GM10248 (cell line): ENCODE measurements around the gene SCG2.
"Not testable (repeated sequence)": the region's sequence is repeated elsewhere in the genome, so short reads cannot be mapped to it uniquely, and the experiment has no call there.

ENCODE experiments used
- CTCF ChIA-PET: fragments of 300-600 bp; sonication (Branson Sonifier 250); formaldehyde crosslinking; extraction: SDS; loops from one replicate; lab custom pipeline; 2021; ENCODE audit warnings: antibody characterized with exemption; lab: Yijun Ruan, JAX
- POLR2A ChIA-PET: fragments of 350-650 bp; sonication (Branson Sonifier 250); formaldehyde crosslinking; extraction: SDS; loops from one replicate; lab custom pipeline; 2020; ENCODE audit warnings: antibody characterized with exemption; lab: Yijun Ruan, JAX
- DNase-seq: peaks from one replicate; pipeline ENCODE4 v3.0.0; 2012; ENCODE audit errors: extremely low spot score
- CTCF ChIP-seq: IDR thresholded peaks from 2 replicates; pipeline ENCODE4 v1.5.1; 2012; ENCODE audit warnings: mild to moderate bottlenecking, low read depth; ENCODE audit errors: extremely low read depth, missing control alignments, control extremely low read depth

The SCG2 gene

GRCh38 chr2:223596208-223596607 is 6.0 kb downstream of the SCG2 start:
- no peak for DNase-seq
- POLR2A ChIA-PET = no interaction called here
- CTCF ChIA-PET = no interaction called here
- no peak for TF ChIP-seq CTCF

GRCh38 chr2:223594831-223595230 is 7.3 kb downstream of the SCG2 start:
- DNase-seq = no peak
- no peak for TF ChIP-seq CTCF
- ChIA-PET CTCF (no interaction called here), POLR2A (no interaction called here)

GRCh38 chr2:223594259-223594658 is 7.9 kb downstream of the SCG2 start:
- DNase-seq = no peak
- TF ChIP-seq CTCF = no peak
- ChIA-PET POLR2A (no interaction called here), CTCF (interaction anchor here (1.0 kb wide), 1 partner anchor 8 kb away, joined by 3 read pairs; the partner anchor contains the start of gene SCG2)

GRCh38 chr2:223592689-223593088 is 9.5 kb downstream of the SCG2 start:
- DNase-seq, POLR2A ChIA-PET, CTCF ChIA-PET: not testable (repeated sequence)

- no peak for DNase-seq
- ChIA-PET POLR2A (no interaction called here), CTCF (no interaction called here)
- no peak for TF ChIP-seq CTCF
Measured at GRCh38 chr2:223591596-223591995, 10.6 kb downstream of the SCG2 start.

- no peak for TF ChIP-seq CTCF
- ChIA-PET POLR2A (no interaction called here), CTCF (no interaction called here)
- DNase-seq = no peak
Measured at GRCh38 chr2:223590964-223591363, 11.2 kb downstream of the SCG2 start.

- no peak for TF ChIP-seq CTCF
- POLR2A ChIA-PET = no interaction called here
- CTCF ChIA-PET = no interaction called here
- no peak for DNase-seq
Measured at GRCh38 chr2:223589901-223590300, 12.3 kb downstream of the SCG2 start.
